Measurements from ENCODE around the gene DPP6.
"Not testable (repeated sequence)": the region's sequence is repeated elsewhere in the genome, so short reads cannot be mapped to it uniquely, and the experiment has no call there.

GRCh38 chr7:154123397-154123796, 71.2 kb downstream of the DPP6 start:
- TF ChIP-seq EZH2 (IDR thresholded peaks at IDR 0.05; ENCODE audit: borderline replicate concordance, low read depth, low read length, poor library complexity, severe bottlenecking); CTCF (conservative IDR thresholded peaks at IDR 0.05; ENCODE audit: low read depth, low read length): not testable (repeated sequence)

Measured in A673 (cell line).